Vagina (tissue), 2 donors: ENCODE results near the gene DNAH8.

Experiments
- CTCF ChIP-seq, 3 experiments: fragments of 450-650 bp in 2 of 3; fragments of 200-600 bp in 1 of 3; sonication (generic) in 1 of 3; IDR thresholded peaks; one replicate each; pipeline ENCODE4 v1.5.1; 2017 to 2019; ENCODE audit warnings: antibody characterized with exemption in 3 of 3, mild to moderate bottlenecking in 2 of 3, moderate library complexity in 2 of 3
- POLR2A ChIP-seq, 2 donors: fragments of 450-650 bp; IDR thresholded peaks; one replicate each; pipeline ENCODE4 v1.6.1; 2017; ENCODE audit warnings: antibody characterized with exemption in 2 of 2, mild to moderate bottlenecking in 2 of 2, moderate library complexity in 2 of 2
- POLR2AphosphoS5 ChIP-seq, 2 donors: sonication (generic); formaldehyde crosslinking; IDR thresholded peaks; one replicate each; pipeline ENCODE4 v1.9.0; 2017; ENCODE audit warnings: antibody characterized with exemption in 2 of 2, mild to moderate bottlenecking in 2 of 2, low read depth in 1 of 2; ENCODE audit not compliant: insufficient read depth in 1 of 2

- TF ChIP-seq CTCF (IDR thresholded peaks at IDR 0.05), result no peak
- no peak for TF ChIP-seq POLR2A (IDR thresholded peaks at IDR 0.05)
- no peak for TF ChIP-seq POLR2AphosphoS5 (IDR thresholded peaks at IDR 0.05; ENCODE audit: insufficient read depth in 1 of 2, low read depth in 1 of 2)
Observed at GRCh38 chr6:39075807-39076622, 360.9 kb downstream of the DNAH8 start.
